HG03460 (cell line): ENCODE results near the gene AANAT.

Experiments used
- ATAC-seq: cut with Tn5 transposase; IDR thresholded peaks from one replicate; pipeline ENCODE4 v1.9.1; 2021; ENCODE audit not compliant: unreplicated experiment

Gene AANAT

DNA sequence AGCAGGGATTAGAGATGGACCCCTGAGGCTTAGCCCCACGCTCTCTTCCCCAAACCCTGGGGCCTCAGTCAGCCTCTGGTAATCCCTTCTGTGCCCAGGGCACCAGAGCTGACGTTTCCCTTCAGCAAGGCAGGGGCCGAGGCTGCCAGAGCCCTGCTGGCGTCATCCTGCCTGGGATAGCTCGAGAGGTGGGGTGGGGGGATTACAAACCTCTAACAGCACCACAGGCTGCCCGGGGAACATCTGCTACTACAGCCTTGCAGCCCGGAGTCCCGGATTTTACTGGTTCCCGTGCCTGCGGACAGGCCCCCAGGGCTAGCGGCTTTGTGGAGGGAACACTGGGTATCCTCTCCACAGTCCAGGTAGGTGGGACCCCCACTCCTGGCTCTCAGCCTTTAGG is at the start of gene AANAT:
TSS of gene AANAT (plus strand) at position 238 of the 400 bp plus-strand sequence. CDS start 1,144 bp downstream, outside the sequence.
- ATAC-seq = no peak

DNA sequence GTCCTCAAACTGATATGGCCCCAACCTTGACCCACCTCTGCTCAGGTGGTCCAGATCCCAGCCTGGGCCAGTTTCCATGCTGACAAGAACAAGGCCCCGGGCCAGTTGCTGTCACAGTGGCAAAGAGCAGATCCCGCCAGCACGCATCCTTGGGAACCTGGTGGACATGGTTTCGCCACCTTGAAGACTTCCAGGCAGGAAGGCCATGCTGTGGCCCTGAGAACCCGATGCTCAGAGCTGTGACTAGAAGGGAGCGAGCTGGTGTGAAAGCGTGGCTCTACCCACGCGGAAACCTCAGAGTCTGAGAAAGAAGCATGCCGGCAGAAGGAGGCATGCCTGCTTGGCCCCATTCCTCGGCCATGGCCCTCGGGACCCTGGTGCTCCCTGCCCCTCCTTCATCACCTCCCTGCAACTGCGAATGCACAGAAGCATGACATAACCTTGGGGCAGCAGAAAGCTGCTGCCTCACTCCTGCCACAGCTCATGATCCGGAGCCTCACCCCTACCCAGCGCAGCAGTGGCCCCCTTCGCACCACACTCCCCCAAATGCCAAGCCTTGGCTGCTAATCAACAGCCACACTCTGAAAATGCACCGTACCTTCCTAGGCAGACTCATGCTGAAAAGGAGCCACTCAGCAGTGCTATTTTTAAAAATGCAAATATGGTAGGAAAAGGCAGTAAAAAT is 47.7 kb upstream of the AANAT start:
- ATAC-seq = no peak

DNA sequence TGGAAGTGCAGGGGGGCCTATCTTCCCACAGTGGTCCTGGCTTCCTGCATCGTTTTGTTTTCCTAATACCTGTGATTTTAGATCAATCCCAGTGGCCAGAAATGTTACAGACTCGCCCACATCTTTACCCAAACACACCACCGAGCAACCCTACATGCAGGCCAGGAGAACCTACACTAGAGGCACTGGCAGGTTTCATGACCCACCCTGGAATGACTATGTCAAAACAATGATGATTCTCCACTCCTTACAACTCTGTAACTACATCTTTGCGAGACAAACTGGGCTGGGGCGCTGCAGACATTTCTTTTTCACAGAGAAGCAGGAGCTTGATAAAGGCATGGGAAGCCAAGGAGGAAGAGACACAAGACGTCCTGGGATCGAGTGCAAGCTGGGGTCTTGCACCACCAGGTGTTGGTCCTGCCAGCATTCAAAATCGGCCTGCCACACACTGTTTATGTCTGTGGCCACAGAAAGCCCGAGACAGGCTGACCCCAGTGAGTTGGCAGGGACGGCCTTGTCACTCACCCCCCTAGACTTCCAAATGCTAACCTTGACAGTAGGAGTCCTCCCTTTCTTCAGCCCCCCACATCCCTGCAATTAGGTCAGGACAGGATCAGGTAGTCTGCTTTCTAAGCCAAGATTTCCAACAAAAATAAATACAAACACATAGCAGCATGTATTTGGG is 46.9 kb upstream of the AANAT start:
- ATAC-seq = no peak

DNA sequence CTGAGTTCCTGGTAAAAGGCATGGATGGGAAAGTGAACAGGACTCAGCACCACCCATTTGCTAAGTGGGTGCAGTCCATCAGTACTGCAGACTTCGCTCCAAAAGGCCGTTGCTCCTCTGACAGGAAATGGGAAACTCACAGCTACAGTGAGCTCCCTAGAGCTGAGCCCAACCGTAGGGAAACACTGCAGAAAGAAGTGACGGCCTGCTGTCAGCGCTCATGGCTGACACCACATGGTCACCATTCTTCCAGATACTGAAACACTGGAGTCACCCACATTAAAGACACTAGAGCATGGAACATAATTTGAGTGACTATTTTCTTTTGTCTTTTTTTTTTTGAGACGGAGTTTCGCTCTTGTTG is 46.4 kb upstream of the AANAT start:
- no peak for ATAC-seq

DNA sequence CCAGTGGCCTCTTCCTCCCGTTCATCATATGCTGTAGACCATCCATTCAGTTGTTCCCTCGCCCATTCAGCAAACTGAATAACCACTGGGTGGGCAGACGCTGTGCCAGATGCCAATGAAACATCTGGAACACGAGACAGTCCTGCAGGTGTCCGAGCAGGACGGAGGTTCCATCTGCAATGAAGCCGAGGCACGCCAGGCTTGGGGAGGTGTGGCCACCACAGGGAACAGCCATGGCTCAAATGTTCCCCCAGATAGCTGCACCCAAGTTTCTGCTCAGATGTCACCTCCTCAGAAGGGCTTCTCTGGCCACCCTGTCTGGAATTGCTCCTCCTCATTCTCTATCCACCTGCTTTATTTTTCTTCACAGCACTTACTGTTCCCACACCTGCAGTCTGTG is 45.0 kb upstream of the AANAT start:
- no peak for ATAC-seq

DNA sequence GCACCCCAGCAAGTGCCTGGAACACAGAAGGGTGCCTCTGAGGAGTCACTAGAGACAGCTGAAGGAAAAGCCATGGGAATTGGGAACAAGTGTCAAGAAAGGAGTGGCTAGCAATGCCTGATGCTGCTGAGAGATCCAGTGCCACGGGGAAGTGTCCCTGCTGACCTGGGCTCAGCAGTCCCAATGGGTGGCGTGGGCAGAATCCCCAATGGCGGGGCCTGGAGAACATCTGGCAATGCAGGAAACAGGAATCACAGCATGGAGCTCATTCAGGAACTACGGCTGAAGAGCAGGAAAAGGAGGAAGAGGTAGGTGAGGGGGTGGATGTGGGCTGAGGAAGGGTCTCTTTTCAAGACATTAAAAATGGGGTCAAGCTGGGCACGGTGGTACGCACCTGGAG is 44.5 kb upstream of the AANAT start:
- no peak for ATAC-seq

DNA sequence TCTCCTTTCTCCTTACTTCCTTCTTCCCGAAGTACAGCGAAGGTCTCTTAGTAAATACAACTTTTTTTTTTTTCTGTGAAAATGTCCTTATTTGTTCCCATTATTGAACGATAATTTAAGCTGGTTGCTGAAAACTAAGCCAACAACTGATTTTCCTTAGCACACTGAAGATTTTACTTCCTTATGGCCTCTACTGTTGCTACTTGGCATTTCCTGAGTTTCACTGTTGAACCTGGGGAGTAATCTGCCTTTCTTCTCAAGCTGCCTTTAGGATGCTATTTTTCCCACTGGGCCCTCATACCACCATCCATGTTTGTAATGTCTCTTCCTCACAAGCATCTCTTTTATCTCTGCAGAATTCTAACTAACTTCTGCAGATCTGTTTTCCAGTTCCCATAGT is 40.5 kb upstream of the AANAT start:
- ATAC-seq = no peak

DNA sequence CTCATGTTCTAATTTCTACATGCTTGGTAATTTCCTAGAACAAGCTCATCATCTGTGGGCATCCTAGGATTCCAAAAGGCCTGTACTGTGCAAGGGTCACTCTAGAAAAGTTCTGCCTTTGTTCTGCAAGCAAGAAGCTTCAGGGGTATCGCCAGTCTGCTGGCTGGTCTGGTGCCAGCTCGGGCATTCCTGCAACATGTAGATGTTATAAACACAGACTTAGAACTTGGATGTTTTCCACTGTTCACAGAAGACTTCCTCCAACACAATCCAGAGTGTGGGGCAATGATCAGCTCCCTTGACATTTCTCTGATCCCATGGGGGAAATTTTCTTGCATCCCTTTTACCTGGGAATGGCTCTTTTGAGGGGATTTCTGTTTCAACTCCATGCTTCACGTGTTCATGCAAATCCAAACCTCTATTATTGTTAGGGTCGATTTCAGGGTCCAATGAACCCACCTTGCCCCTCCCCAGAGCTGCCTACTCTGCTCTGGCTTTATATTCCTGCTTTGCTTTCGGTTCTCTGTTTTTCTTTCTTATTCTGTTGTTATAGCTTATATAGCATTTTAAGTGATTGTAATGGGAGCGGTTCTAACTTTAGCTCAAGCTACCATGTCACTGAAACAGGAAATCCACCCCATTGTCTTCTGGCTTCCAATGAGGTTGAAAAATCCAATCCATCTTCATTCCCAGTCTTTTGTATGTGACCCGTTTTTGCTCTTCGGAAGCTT is 39.7 kb upstream of the AANAT start:
- ATAC-seq = no peak

DNA sequence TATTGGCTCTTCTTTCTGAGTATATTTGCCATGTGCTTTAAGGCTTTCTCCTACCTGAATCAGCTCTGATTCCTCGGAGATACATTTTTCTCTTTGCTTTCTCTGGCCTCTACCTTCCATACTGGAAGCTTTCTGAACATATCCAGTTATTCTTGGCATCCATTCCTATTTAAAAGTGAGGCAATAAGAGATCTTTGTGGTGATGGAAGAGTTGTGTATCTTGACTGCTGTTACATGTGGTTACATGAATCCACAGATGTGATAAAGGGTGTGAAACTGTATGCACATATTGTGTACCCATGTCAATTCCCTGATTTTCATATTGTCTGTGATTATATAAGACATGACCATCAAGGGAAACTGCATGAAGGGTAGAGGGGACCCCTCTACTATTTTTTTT is 38.9 kb upstream of the AANAT start:
- no peak for ATAC-seq

DNA sequence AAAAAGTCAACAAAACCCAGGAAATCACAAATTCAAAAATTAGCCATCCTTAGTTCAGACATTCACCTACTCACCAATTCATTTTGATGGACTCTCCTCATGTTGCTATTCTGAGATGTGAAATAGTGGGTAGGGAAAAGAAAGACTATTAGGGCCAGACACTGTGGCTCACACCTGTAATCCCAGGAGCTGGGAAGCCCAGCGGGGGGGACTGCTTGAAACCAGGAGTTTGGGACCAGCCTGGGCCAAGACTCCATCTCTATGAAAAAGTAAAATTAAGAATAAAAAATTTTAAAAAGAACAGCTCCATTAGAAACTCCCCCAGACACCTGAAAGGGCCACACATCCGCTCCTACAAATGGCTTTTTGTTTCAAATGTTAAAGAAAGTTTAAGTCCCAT is 35.9 kb upstream of the AANAT start:
- ATAC-seq = no peak

DNA sequence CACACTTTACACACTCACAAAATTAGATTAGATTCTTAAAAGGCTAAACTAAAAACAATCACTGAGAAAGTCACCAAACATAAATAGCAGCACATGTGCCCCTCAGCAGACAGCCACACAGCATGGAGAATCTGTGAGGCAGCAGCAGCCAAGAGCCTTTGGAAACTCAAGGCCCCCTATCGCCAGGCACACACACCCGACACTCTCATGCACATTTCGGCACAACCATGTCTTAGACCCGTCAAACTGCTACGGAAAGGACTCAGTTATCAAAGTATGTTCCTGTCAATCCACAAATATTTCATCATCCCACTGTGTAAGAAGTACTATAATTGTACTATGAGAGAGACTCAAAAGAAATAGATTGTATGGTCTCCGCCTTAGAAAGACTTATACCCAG is 35.4 kb upstream of the AANAT start:
- ATAC-seq = no peak

DNA sequence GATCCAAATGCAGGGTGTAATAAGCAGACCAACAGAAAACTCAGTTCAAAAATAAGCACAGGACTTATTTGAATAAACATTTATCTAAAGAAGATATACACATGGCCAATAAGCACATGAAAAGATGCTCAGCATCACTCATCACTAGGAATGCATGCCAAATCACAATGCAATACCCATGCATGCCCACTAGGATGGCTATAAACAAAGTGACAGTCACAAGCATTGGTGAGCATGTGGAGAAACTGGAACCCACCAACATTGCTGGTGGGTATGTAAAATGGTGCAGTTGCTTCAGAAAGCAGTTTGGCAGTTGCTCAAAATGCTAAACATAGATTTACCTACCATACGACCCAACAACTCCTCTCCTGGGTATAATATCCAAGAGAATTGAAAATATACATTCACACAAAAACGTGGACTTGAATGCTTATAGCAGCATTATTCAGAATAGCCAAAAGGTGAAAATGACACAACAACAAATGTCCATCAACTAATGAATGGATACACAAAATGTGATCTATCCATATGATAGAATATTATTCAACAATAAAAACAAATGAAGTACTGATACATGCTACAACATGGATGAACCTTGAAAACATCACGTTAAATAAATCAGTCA is 34.6 kb upstream of the AANAT start:
- ATAC-seq = no peak

DNA sequence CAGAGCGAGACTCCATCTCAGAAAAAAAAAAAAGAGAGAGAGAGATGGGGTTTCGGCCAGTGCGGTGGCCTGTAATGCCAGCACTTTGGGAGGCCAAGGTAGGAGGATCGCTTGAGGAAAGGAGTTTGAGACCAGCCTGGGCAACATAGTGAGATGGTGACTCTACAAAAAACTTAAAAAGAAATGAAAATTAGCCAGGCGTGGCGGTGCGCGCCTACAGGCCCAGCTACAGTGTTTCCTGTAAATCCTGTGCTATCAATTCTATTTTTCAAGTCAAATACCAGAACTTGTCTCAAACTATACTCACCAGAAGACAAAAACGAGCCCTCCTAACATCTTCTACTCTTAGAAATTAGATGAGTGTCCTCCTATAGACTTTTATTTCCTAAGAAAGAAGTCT is 33.7 kb upstream of the AANAT start:
- no peak for ATAC-seq

DNA sequence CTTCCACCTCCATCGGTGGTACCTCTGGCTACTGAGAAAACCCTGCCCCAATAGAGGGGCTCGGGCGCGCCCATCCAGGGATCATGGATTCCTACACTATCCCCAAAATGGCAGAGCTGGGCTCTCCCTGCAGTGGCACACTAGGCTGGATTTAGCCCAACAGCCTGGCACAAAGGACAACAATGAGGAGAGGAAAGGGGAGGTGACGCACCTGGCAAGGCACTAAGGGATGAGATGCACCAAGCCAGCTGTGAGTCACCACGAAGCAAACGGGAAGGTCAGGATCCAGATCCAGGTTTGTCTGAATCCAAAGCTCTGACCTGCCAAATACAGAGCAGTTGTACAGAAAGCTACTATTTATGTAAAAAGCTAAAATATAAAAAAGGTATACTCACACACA is 32.5 kb upstream of the AANAT start:
- no peak for ATAC-seq

DNA sequence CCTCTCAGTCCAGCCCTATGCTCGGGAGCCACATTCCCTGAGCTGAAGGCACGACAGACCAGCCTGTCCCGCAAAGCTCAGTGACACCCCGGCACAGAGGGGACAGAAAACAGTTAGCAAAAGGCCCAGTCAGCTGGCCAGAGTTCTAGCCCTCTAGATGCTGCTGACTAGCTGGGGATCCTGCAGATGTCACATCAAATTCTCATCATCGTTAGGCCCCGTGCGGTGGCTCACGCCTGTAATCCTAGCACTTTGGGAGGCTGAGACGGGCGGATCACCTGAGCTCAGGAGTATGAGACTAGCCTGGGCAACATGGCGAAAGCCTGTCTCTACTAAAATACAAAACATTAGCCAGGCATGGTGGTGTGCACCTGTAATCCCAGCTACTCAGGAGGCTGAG is 31.7 kb upstream of the AANAT start:
- ATAC-seq = no peak

DNA sequence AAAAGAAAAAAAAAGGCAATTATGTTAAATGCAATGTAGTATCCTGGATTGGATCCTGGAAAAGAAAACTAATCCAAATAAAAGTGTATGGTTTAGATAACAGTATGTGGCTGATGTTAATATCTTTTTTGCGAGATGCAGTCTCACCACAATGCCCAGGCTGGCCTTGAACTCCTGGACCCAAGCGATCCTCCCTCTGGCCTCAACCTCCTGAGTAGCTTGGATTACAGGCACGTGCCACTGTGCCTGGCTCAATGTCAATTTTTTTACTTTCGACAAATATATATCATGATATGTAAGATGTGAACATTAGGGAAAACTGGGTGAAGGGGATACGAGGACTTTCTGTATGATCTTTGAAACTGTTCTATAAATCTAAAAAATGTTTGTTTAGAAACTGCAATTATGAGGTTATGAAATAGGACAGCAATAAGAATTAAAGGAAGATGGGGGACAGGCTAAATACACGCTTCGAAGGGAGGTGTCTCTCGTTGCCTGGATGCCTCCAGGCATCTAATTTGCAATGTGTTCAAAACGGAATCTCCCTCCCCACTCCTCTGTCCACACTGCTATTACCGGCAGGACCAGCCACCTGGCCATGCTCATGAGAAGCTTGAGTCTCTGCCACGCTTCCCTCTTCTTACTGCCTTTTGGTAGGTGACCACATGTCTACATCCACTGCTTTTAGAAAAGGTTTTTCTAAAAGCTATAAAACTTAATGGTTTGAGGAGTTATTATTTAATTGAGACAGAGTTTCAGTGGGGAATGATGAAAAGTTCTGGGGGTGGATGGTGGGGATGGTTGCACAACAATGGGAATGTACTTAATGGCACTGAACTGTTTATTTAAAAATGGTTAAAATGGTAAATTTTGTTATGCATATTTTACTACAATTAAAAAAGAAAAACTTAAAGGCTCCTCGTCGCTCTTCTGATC is 29.7 kb upstream of the AANAT start:
- ATAC-seq = no peak

DNA sequence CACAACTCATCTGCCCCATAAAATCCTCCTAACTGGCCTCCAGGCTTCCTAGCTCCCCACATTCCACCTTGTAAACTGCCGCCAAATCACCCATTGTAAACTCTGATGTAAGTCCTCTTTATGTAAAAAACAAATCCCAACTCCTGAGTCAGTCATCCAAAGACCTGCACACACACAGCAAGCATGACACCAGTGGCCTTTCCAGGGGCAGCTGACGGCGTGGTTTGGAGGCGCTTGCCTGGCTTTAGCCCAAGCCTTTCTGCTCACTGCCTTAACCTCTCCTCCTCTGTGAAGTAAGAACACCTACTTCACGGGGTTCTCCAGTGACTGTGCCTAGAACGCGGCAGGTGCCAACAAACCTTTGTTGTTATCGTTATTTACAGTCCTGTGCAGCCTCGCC is 28.5 kb upstream of the AANAT start:
- ATAC-seq = no peak

DNA sequence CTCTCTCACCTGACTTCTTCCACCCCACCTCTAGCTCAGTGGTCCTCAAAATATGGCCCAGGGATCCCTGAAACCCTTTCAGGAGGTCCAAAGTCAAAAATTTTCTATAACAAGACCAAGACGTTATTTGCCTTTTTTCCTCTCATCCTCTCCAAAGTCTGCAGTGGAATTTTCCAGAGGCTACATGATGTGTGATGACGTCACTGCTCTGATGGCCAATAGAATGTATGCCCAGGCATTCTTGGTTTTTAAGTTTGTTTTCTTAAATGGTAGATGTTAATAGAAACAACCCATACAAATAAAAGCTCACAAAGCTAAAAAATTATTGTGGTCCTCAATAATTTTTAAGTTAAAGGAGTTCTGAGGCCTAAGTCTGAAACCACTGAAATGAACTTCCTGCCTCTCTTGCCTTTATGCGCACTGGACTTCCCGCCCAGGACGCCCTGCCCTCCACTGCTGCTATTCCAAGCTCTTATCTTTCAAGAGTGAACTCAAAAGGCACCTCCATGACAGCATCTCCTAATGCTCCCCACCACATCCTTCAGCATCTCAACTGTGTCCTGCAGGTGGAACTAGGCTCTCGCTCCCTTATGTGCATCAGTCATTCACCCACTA is 28.0 kb upstream of the AANAT start:
- no peak for ATAC-seq

DNA sequence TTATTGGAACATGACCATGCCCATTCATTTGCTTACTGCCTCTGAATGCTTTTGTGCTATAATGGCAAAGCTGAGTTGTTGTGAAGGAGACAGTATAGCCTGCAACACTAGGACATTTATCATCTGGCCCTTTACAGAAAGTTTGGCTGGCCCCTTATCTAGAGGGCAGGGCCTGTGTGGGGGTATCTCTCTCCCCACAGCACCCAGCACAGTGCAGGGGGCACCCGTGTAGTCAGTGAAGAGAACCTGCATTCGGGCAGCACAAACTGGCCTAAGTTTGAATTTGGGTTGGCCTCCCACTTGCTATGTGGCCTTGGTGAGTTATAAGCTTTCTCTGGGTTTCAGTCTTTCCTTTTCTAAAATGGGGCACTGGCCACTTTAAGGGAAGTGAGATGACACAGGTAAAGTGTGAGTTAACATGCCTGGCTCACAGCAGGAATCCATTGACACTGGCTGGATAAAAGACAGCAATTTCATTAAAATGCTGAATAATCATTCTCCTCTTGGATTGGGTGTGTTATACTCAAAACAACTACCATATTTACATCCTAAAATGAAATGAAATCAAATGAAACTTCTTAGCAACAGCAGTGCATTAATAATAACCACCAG is 26.5 kb upstream of the AANAT start:
- ATAC-seq = no peak
